VCaP (cell line): ENCODE measurements around the gene TCEAL8.
A peak's percentile ranks its signal among the peaks of the same experiment; 100 is the strongest.
"Not testable (repeated sequence)": the region's sequence is repeated elsewhere in the genome, so short reads cannot be mapped to it uniquely, and the experiment has no call there.

Experiments used
- H3K27ac ChIP-seq: fragments of 450-650 bp; 2 replicates; pipeline ENCODE4 v1.5.1; 2017
- TF ChIP-seq, protein P1 (sequence below): fragments of 450-650 bp; conservative IDR thresholded peaks from 2 replicates; pipeline ENCODE4 v1.5.1; 2017; ENCODE audit warnings: mild to moderate bottlenecking, moderate library complexity

TCEAL8 gene

DNA sequence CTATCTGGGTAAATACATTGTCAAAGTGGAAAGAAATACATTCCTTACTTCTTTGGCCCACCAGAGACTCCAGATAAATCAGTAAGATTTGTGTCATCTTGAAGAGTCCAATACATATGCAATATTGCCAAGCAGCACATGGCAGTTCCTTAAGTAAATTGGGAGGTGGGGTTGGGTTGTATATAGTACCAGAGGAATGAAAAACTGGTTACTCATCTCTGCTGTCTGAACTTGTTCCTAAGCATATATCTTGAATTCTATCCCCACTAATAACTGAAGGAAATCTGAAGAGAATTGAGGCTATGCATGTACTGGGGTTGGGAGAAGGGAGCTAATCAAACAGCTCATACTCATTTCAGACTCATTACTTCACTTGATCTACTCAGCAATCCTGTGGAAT, 14.8 kb downstream of the TCEAL8 start:
- TF ChIP-seq, protein P1, sequence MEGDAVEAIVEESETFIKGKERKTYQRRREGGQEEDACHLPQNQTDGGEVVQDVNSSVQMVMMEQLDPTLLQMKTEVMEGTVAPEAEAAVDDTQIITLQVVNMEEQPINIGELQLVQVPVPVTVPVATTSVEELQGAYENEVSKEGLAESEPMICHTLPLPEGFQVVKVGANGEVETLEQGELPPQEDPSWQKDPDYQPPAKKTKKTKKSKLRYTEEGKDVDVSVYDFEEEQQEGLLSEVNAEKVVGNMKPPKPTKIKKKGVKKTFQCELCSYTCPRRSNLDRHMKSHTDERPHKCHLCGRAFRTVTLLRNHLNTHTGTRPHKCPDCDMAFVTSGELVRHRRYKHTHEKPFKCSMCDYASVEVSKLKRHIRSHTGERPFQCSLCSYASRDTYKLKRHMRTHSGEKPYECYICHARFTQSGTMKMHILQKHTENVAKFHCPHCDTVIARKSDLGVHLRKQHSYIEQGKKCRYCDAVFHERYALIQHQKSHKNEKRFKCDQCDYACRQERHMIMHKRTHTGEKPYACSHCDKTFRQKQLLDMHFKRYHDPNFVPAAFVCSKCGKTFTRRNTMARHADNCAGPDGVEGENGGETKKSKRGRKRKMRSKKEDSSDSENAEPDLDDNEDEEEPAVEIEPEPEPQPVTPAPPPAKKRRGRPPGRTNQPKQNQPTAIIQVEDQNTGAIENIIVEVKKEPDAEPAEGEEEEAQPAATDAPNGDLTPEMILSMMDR: no peak
- H3K27ac ChIP-seq: no peak overlapping the region

DNA sequence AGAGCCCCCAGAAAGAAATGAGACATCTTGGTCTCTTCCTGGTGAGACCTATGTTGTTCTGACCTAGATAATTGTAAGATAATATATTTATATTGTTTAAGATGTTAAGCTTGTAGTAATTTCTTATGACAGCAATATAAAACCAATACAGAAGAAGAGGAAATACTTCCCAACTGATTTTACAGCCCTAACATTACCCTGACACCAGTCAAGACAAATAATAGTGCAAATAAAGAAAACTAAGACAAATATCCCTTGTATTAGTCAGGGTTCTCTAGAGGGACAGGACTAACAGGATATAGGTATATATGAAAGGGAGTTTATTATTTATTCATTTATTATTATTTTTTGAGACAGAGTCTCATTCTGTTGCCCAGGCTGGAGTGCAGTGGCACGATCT, 18.7 kb downstream of the TCEAL8 start:
- TF ChIP-seq, protein P1: no peak
- H3K27ac ChIP-seq: no peak overlapping the region; the same call in 1 of the 2 replicates

DNA sequence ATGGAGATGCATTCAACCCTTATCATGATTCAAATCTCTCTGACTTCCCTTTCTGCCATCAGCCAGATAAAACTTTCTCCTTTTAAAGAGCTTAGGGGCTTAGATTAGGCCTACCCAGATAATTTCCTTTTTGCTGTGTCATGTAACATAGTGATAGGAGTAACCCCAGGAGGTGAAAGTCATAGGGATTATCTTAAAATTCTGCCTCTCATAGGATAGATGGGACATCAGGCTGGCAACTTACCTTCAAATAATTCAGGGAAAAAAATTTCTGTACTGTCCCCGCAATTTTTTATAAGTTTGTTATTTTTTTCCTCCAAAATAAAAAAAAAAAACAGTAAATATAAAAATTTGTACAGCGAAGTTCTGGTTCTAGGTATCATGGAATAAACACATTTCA, 19.3 kb downstream of the TCEAL8 start:
- not testable (repeated sequence) for H3K27ac ChIP-seq

DNA sequence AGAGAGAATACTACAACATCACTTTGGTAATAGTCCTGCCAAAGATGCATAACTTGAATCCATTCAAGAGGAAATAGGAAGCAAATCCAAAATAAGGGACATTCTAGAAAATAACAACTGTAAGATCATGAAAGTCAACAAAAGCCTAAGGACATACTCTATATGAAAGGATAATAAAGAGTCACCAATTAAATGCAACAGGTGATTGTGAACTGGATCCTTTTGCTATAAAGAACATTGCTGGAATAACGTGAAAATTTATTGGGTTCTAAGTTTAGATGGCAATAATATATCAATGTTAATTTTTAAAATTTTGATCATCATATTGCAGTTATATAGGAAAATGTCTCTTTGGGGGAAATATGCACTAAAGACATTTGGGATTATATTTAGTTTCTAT, 20.1 kb downstream of the TCEAL8 start:
- no peak overlapping the region for H3K27ac ChIP-seq
- TF ChIP-seq, protein P1: no peak

DNA sequence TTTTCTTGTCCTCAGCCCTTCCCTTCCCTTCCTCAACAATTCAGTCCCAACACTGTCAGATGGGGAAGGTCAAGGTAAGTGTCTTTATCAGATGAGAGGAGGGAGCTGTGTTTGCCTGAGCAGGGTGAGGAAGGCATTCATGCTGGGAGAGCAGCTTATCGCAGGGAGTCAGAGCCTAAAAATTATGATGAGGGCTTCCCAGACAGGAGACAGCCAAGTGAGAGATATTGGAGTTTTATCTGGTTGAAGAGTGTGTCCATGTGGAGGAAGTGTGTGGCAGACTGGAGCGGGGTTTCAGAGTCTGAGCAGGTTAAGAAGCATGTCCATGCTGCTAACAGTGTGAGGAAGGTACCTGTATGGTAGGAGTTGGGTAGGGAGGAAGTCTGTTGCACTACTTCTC, 21.7 kb downstream of the TCEAL8 start:
- TF ChIP-seq, protein P1: no peak
- no peak overlapping the region for H3K27ac ChIP-seq

DNA sequence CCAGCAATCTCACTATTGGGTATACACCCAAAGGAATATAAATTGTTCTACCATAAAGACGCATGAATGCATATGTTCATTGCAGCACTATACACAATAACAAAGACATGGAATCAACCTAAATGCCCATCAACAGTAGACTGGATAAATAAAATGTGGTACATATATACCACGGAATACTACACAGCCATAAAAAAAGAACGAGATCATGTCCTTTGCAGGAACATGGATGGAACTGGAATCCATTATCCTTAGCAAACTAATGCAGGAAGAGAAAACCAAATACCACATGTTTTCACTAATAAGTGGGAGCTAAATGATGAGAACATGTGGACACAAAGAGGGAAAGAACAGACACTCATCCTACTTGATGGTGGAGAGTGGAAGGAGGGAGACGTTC, 29.0 kb downstream of the TCEAL8 start:
- H3K27ac ChIP-seq: not testable (repeated sequence)

DNA sequence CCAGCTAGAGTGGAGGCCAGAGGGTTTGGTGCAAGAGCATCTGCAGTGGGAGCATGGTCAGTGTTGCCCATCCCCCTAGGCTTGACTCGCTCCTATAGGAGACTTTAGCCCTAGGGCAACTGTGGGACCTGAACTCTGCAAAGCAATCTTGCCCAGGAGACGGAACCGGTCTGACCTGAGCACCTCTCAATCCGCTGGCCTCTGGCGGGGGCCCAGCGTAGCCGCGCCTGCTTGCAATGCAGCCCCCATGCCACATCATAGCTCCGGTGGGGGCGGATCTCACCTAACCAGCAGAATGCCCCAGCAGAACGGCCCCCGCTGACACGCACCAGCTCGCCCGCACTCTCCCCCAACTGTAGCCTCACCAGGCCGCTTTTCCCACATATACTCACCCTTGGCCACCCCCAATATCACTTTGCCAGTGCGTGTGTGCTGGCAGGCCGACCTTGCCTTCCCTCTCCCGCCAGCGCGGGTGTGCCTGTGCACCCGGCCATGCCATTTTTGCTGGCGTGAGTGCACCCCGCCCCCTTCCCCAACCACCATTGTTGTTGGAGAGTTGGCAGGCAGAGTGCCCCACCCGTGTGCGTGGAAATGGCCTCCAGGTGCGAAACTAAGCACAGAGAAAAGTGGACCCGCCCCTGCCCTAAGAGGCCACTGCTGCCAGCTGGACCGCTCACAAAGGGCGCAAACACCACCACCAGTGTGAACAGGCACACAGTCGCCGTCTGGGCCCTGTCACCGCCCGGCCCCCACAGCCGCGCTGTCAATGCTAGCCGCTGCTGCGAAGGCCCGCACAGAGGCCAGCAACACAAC, 34.2 kb downstream of the TCEAL8 start:
- H3K27ac ChIP-seq: no peak overlapping the region
- TF ChIP-seq, protein P1: no peak

DNA sequence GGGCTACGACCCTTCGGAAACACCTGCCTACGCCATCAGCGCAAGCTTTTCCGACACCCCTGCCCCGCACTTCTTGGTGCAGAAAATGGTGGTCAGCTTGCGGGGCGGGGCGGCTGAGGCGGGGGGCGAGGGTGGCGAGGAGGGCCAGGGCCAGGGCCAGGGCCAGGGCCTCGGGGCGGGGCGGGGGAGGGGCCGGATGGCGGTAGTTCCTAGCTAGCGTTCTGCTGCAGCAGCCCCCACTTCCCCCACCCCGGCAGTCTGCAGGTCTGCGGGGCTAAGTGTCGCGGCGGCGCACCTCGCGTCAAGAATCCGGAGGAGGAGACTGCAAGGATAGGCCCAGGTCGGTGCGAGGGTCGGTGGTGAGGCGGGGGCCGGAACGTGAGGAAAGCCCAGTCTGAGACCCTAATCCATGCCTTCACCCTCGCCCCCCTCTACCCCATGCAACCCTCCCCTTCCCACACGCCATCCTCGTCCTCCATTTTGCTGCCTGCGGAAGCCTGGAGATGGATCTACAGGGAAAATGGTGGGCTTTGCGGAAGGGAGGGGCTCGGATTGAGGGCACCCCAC, 39.4 kb downstream of the TCEAL8 start:
- H3K27ac ChIP-seq: peak overlapping the region; percentile 30; the same call in 1 of the 2 replicates
- TF ChIP-seq, protein P1: no peak
